Trophoblast cell (in vitro differentiated cells and primary cell): ENCODE measurements around the gene DUSP5.

ENCODE experiments used
- DNase-seq, 2 donors: peaks; one replicate each; pipeline ENCODE4 v3.0.0-alpha.2; 2016
- H2AFZ ChIP-seq: 2 replicates; pipeline ENCODE4 v1.6.1; 2013; ENCODE audit warnings: low read length, moderate library complexity, mild to moderate bottlenecking; ENCODE audit not compliant: insufficient read depth, poor library complexity
- H2AK5ac ChIP-seq: 2 replicates; pipeline ENCODE4 v1.6.1; 2013; ENCODE audit warnings: mild to moderate bottlenecking, low read length
- H2BK120ac ChIP-seq: 2 replicates; pipeline ENCODE4 v1.6.1; 2013; ENCODE audit warnings: low read length, mild to moderate bottlenecking, moderate library complexity; ENCODE audit not compliant: insufficient read depth, poor library complexity
- H2BK12ac ChIP-seq: 2 replicates; pipeline ENCODE4 v1.6.1; 2013; ENCODE audit warnings: mild to moderate bottlenecking, low read length, moderate library complexity
- H2BK5ac ChIP-seq: 2 replicates; pipeline ENCODE4 v1.6.1; 2013; ENCODE audit warnings: low read length, low read depth, moderate library complexity, mild to moderate bottlenecking; ENCODE audit not compliant: poor library complexity
- H3K14ac ChIP-seq: 2 replicates; pipeline ENCODE4 v1.6.1; 2013; ENCODE audit warnings: mild to moderate bottlenecking, low read length
- H3K18ac ChIP-seq: 2 replicates; pipeline ENCODE4 v1.6.1; 2013; ENCODE audit warnings: mild to moderate bottlenecking, low read length
- H3K23ac ChIP-seq: 2 replicates; pipeline ENCODE4 v1.6.1; 2013; ENCODE audit warnings: low read length
- H3K27ac ChIP-seq: 2 replicates; pipeline ENCODE4 v1.5.1; 2013; ENCODE audit warnings: low read depth, mild to moderate bottlenecking, inconsistent platforms, low read length, moderate library complexity
- H3K27me3 ChIP-seq: 2 replicates; pipeline ENCODE4 v1.6.1; 2013; ENCODE audit warnings: inconsistent platforms, mild to moderate bottlenecking, low read length, moderate library complexity; ENCODE audit not compliant: insufficient read depth
- H3K36me3 ChIP-seq, 2 experiments: 1 replicate in 1 of 2; 2 replicates in 1 of 2; pipeline ENCODE4 v1.6.1; 2013; ENCODE audit warnings: low read length in 2 of 2, mild to moderate bottlenecking in 2 of 2, moderate library complexity in 1 of 2; ENCODE audit not compliant: insufficient read depth in 2 of 2, control insufficient read depth in 1 of 2
- H3K4ac ChIP-seq: 2 replicates; pipeline ENCODE4 v1.6.1; 2013; ENCODE audit warnings: low read depth, mild to moderate bottlenecking, low read length, moderate library complexity
- H3K4me1 ChIP-seq, 2 experiments: 1 replicate in 1 of 2; 2 replicates in 1 of 2; pipeline ENCODE4 v1.6.1; 2013; ENCODE audit warnings: low read length in 2 of 2, mild to moderate bottlenecking in 2 of 2, moderate library complexity in 1 of 2; ENCODE audit not compliant: insufficient read depth in 2 of 2, control insufficient read depth in 1 of 2
- H3K4me2 ChIP-seq: 2 replicates; pipeline ENCODE4 v1.6.1; 2013; ENCODE audit warnings: inconsistent platforms, mild to moderate bottlenecking, low read length, moderate library complexity
- H3K4me3 ChIP-seq: 2 replicates; pipeline ENCODE4 v1.5.1; 2013; ENCODE audit warnings: mild to moderate bottlenecking, low read depth, low read length, inconsistent platforms
- H3K79me1 ChIP-seq: one replicate; pipeline ENCODE4 v1.6.1; 2013; ENCODE audit warnings: low read length
- H3K79me2 ChIP-seq: 2 replicates; pipeline ENCODE4 v1.6.1; 2013; ENCODE audit warnings: low read length, mild to moderate bottlenecking; ENCODE audit not compliant: control insufficient read depth, insufficient read depth, poor library complexity
- H3K9ac ChIP-seq: 2 replicates; pipeline ENCODE4 v1.6.1; 2013; ENCODE audit warnings: mild to moderate bottlenecking, low read length
- H3K9me3 ChIP-seq: 2 replicates; pipeline ENCODE4 v1.6.1; 2013; ENCODE audit warnings: low read depth, mild to moderate bottlenecking, control low read depth, inconsistent platforms, low read length; ENCODE audit not compliant: insufficient read depth
- H4K12ac ChIP-seq: 2 replicates; pipeline ENCODE4 v1.6.1; 2013; ENCODE audit warnings: low read depth, mild to moderate bottlenecking, low read length, moderate library complexity
- H4K8ac ChIP-seq: 2 replicates; pipeline ENCODE4 v1.6.1; 2013; ENCODE audit warnings: low read depth, mild to moderate bottlenecking, low read length, moderate library complexity
- H4K91ac ChIP-seq: one replicate; pipeline ENCODE4 v1.6.1; 2013; ENCODE audit warnings: low read depth, mild to moderate bottlenecking, low read length, moderate library complexity
- WGBS: extraction: QIAGEN DNeasy Blood & Tissue Kit; methylation state at CpG from one replicate; pipeline ENCODE4 v1.1.7; 2013; ENCODE audit warnings: missing lambda C conversion rate; ENCODE audit not compliant: insufficient read length, insufficient coverage; ENCODE audit errors: extremely low coverage; 5-methylcytosine and 5-hydroxymethylcytosine counted together

The DUSP5 gene

GRCh38 chr10:110487411-110488331 is 10.0 kb upstream of the DUSP5 start:
- Histone ChIP-seq H3K9ac (no peak overlapping the region), H2BK5ac (no peak overlapping the region), H2AFZ (peak overlapping the region; percentile 23), H2BK120ac (peak overlapping the region; percentile 49), H3K27me3 (no peaks in the 10 kb centered on the region), H4K12ac (no peak overlapping the region), H3K4ac (no peak overlapping the region), H3K36me3 (no peaks in the 10 kb centered on the region), H4K91ac (peak overlapping the region; percentile 22), H4K8ac (peak overlapping the region; percentile 43), H3K79me2 (no peaks in the 10 kb centered on the region), H3K4me2 (peak overlapping the region; percentile 7), H3K4me1 (peaks cover 12 to 15% of the 10 kb centered on the region in 2 experiments), H2BK12ac (no peak overlapping the region), H3K79me1 (no peaks in the 10 kb centered on the region), H3K18ac (no peak overlapping the region), H3K9me3 (no peaks in the 10 kb centered on the region), H3K4me3 (no peak overlapping the region), H3K14ac (no peak overlapping the region), H2AK5ac (no peak overlapping the region), H3K27ac (peak overlapping the region; percentile 29), H3K23ac (no peak overlapping the region)
- no CpG with 5 or more reads among the region's 6 CpGs for WGBS
- peak; percentile 77 to 89 for DNase-seq

GRCh38 chr10:110488332-110488681 is 9.4 kb upstream of the DUSP5 start:
- DNase-seq = no peak
- Histone ChIP-seq H3K79me2 (no peaks in the 10 kb centered on the region), H3K4me3 (no peak overlapping the region), H2BK12ac (no peak overlapping the region), H3K27ac (no peak overlapping the region), H4K12ac (no peak overlapping the region), H3K9ac (no peak overlapping the region), H3K79me1 (no peaks in the 10 kb centered on the region), H2BK120ac (no peak overlapping the region), H3K36me3 (no peaks in the 10 kb centered on the region), H3K23ac (no peak overlapping the region), H4K91ac (no peak overlapping the region), H3K18ac (no peak overlapping the region), H3K4ac (no peak overlapping the region), H3K27me3 (no peaks in the 10 kb centered on the region), H3K4me1 (peaks cover 12 to 16% of the 10 kb centered on the region in 2 experiments), H3K4me2 (no peak overlapping the region), H4K8ac (no peak overlapping the region), H3K9me3 (no peaks in the 10 kb centered on the region), H2AFZ (no peak overlapping the region), H2BK5ac (no peak overlapping the region), H3K14ac (peak overlapping the region; percentile 18), H2AK5ac (no peak overlapping the region)
- no CpG with 5 or more reads among the region's 4 CpGs for WGBS

GRCh38 chr10:110488940-110489339 is 8.8 kb upstream of the DUSP5 start:
- no peaks in the 10 kb centered on the region for H3K79me2 ChIP-seq
- no peaks in the 10 kb centered on the region for H3K36me3 ChIP-seq
- no peak overlapping the region for H2BK12ac ChIP-seq
- H2AK5ac ChIP-seq = no peak overlapping the region
- H3K4ac ChIP-seq = no peak overlapping the region
- no peak overlapping the region for H2BK5ac ChIP-seq
- H3K4me2 ChIP-seq = no peak overlapping the region
- no peak overlapping the region for H3K18ac ChIP-seq
- no peak overlapping the region for H4K91ac ChIP-seq
- peaks cover 12 to 18% of the 10 kb centered on the region in 2 experiments for H3K4me1 ChIP-seq
- WGBS = no CpG with 5 or more reads among the region's 5 CpGs
- DNase-seq = no peak
- no peak overlapping the region for H2BK120ac ChIP-seq
- no peaks in the 10 kb centered on the region for H3K27me3 ChIP-seq
- no peak overlapping the region for H3K27ac ChIP-seq
- no peak overlapping the region for H3K23ac ChIP-seq
- no peaks in the 10 kb centered on the region for H3K79me1 ChIP-seq
- no peak overlapping the region for H3K9ac ChIP-seq
- H2AFZ ChIP-seq = no peak overlapping the region
- H3K4me3 ChIP-seq = no peak overlapping the region
- no peak overlapping the region for H3K14ac ChIP-seq
- H4K12ac ChIP-seq = no peak overlapping the region
- no peaks in the 10 kb centered on the region for H3K9me3 ChIP-seq
- H4K8ac ChIP-seq = no peak overlapping the region

- Histone ChIP-seq H2BK12ac (peak overlapping the region; percentile 34), H2AK5ac (no peak overlapping the region), H2AFZ (no peak overlapping the region), H3K23ac (no peak overlapping the region), H3K27me3 (no peaks in the 10 kb centered on the region), H3K4me2 (no peak overlapping the region), H2BK120ac (no peak overlapping the region), H3K18ac (no peak overlapping the region), H3K4me1 (peaks cover 12 to 23% of the 10 kb centered on the region in 2 experiments), H3K79me1 (peaks cover under 1% of the 10 kb centered on the region), H3K4ac (no peak overlapping the region), H3K9ac (no peak overlapping the region), H3K79me2 (no peaks in the 10 kb centered on the region), H2BK5ac (no peak overlapping the region), H3K27ac (no peak overlapping the region), H3K14ac (no peak overlapping the region), H4K8ac (no peak overlapping the region), H4K12ac (no peak overlapping the region), H3K9me3 (no peaks in the 10 kb centered on the region), H3K4me3 (no peak overlapping the region), H3K36me3 (no peaks in the 10 kb centered on the region), H4K91ac (no peak overlapping the region)
- DNase-seq = peak; percentile 53 to 62
- WGBS = no CpG with 5 or more reads among the region's 4 CpGs
These were observed 7.1 kb upstream of the DUSP5 start for GRCh38 chr10:110490640-110491039.
